ENCODE measurements around the gene DGKB. TPM values are rescaled to one million over a fixed set of nuclear protein-coding genes. Genes with fewer than 3 reads are reported as not detected.

DGKB gene
- total RNA-seq, 5 donors from 2014 or later (not counting 1 experiment from before 2014, with no cell fraction given), result not detected

DNA sequence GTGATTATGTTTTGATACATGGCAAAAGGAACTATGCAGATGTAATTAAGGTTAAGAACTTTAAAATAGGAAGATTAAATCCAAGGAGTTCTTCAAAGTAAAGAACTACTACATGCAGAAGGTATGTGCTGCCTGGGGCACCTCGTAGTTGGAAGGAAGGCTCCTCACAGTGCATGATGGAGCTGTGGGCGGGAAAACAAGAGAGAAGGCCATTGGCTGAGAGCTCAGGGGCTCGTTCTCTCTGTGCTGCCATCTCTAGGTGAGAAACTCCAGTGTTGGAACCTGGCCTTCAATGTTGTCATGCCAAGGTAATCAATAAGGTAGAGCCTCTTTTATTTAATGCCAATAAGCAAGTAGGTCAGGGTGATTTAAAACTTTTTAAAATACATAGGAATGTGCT, 521.7 kb downstream of the DGKB start:
- Mint-ChIP-seq H3K4me1 (peaks cover 0 to under 1% (median 0%) of the 10 kb centered on the region in 3 donors), H3K27me3 (no peaks in the 10 kb centered on the region), H3K9me3 (peaks cover 0 to 4% (median 0%) of the 10 kb centered on the region in 3 donors), H3K4me3 (no peak overlapping the region), H3K27ac (no peak overlapping the region), H3K36me3 (no peaks in the 10 kb centered on the region)
- Histone ChIP-seq H3K27me3 (replicated peaks in 1 of 2; ENCODE audit: control insufficient read depth in 2 of 2, extremely low read depth in 1 of 2, insufficient read depth in 2 of 2, low read length in 1 of 2) (no peaks in the 10 kb centered on the region), H3K36me3 (ENCODE audit: control insufficient read depth in 2 of 2, extremely low read depth in 1 of 2, insufficient read depth in 1 of 2, low read length in 1 of 2) (no peaks in the 10 kb centered on the region), H3K4me1 (ENCODE audit: control insufficient read depth in 1 of 2, extremely low read depth in 1 of 2, insufficient read depth in 2 of 2, low read length in 2 of 2) (no peaks in the 10 kb centered on the region), H3K9me3 (no peaks in the 10 kb centered on the region), H3K27ac (ENCODE audit: low read length) (no peak overlapping the region), H3K4me3 (ENCODE audit: control insufficient read depth in 1 of 2, extremely low read depth in 1 of 2, low read length in 1 of 2) (no peak overlapping the region)
- WGBS (ENCODE audit: insufficient coverage), result 54% methylated on average over 2 of the region's 3 CpGs
- no peak for ATAC-seq (replicated peaks in 1 of 4)
- ChIA-PET POLR2A (no interaction called here), CTCF (no interaction called here)
- no peak for DNase-seq

DNA sequence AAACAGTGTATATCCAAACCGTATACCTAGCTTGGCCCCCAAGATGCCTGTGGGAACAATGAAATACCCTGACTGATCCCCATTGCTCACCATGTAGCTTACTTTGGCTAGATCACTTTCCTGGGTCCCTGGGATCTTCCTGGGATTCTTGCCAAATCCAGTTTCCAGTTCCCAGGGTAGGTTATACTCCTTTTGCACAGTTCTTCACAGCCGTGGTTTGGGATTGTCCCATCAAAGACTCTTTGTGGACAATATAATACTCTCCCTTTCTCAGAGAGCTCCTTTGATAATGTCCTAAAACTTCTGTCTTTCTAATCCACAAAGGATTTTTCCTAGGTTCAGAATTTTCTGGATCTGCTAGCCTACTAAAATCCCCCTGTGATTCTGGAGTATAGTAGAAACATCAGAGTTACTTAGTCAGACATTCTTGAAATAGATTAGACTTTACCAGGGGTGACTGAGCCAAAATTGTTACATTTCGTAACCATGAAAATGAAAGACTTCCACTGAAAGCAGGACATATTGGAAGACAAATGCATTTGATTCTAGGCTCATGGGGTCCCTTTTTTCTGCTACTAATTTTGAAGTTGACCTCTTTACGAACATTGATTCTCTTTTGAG, 524.8 kb downstream of the DGKB start:
- H3K36me3 Mint-ChIP-seq, result no peaks in the 10 kb centered on the region
- no peak for DNase-seq

DNA sequence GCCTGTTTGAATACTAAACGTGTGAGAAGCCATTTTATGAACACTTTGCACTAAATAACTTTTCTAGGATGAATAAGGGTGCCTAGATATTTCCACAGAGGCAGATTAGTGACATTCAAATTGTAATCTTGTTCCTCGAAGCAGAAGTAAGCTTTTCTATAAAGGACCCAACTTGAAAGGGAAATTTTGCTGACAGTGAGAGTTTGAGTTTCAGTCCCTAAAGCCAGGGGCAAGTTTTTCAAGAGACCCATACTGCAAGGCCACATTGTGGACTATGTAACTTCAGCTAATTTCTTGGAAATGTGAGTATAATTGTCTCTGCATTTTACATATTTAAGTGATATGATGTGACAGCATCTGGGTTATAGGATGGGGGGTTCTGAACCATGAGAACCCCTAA, 525.8 kb downstream of the DGKB start:
- H3K27ac Mint-ChIP-seq, result no peak overlapping the region
- CTCF ChIA-PET, result no interaction called here
- no peak for ATAC-seq (replicated peaks in 1 of 4)

More for the DNA sequence above, 524.8 kb downstream of the DGKB start:
- Histone ChIP-seq H3K4me1 (ENCODE audit: control insufficient read depth in 1 of 2, extremely low read depth in 1 of 2, insufficient read depth in 2 of 2, low read length in 2 of 2) (no peaks in the 10 kb centered on the region), H3K4me3 (ENCODE audit: control insufficient read depth in 1 of 2, extremely low read depth in 1 of 2, low read length in 1 of 2) (no peak overlapping the region), H3K27me3 (replicated peaks in 1 of 2; ENCODE audit: control insufficient read depth in 2 of 2, extremely low read depth in 1 of 2, insufficient read depth in 2 of 2, low read length in 1 of 2) (no peaks in the 10 kb centered on the region), H3K36me3 (ENCODE audit: control insufficient read depth in 2 of 2, extremely low read depth in 1 of 2, insufficient read depth in 1 of 2, low read length in 1 of 2) (no peaks in the 10 kb centered on the region), H3K9me3 (no peaks in the 10 kb centered on the region), H3K27ac (ENCODE audit: low read length) (no peak overlapping the region)
- H3K4me1 Mint-ChIP-seq, result peaks cover 0 to 10% (median 0%) of the 10 kb centered on the region in 3 donors
- peaks cover 0 to 12% (median 0%) of the 10 kb centered on the region in 3 donors for H3K9me3 Mint-ChIP-seq
- ChIA-PET POLR2A (no interaction called here), CTCF (no interaction called here)
- peaks cover 0 to 1% of the 10 kb centered on the region in 2 donors for H3K27me3 Mint-ChIP-seq
- H3K4me3 Mint-ChIP-seq, result no peak overlapping the region
- 70% methylated on average over 2 of the region's 4 CpGs for WGBS (ENCODE audit: insufficient coverage)
- no peak for ATAC-seq (replicated peaks in 1 of 4)
- no peak overlapping the region for H3K27ac Mint-ChIP-seq

DNA sequence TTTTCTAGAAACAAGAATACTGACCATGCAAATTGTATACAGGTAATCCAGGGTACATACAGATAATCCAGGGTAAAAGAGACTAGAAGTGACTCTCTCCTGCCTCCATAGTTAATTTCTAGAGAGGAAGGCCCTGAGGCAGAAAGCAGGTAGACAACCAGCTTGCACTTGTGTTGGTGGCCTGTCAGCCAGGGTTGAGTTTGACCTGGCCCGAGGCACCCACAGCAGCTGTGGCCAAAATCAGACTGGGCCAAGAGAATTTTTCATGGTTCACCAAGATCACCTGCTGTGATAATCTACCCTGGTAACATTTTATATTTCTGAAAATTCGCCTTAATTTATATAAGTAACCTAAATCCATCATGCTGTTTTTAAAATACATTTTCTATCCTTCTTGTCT, 526.6 kb downstream of the DGKB start:
- peaks cover 0 to 12% (median 0%) of the 10 kb centered on the region in 3 donors for H3K9me3 Mint-ChIP-seq
- Histone ChIP-seq H3K27me3 (replicated peaks in 1 of 2; ENCODE audit: control insufficient read depth in 2 of 2, extremely low read depth in 1 of 2, insufficient read depth in 2 of 2, low read length in 1 of 2) (no peaks in the 10 kb centered on the region), H3K27ac (ENCODE audit: low read length) (no peak overlapping the region), H3K36me3 (ENCODE audit: control insufficient read depth in 2 of 2, extremely low read depth in 1 of 2, insufficient read depth in 1 of 2, low read length in 1 of 2) (no peaks in the 10 kb centered on the region), H3K4me3 (ENCODE audit: control insufficient read depth in 1 of 2, extremely low read depth in 1 of 2, low read length in 1 of 2) (no peak overlapping the region), H3K9me3 (no peaks in the 10 kb centered on the region), H3K4me1 (ENCODE audit: control insufficient read depth in 1 of 2, extremely low read depth in 1 of 2, insufficient read depth in 2 of 2, low read length in 2 of 2) (no peaks in the 10 kb centered on the region)
- ATAC-seq (replicated peaks in 1 of 4), result no peak
- WGBS (ENCODE audit: insufficient coverage), result 82% methylated on average over 2 of the region's 2 CpGs
- ChIA-PET POLR2A (no interaction called here), CTCF (no interaction called here)
- H3K27ac Mint-ChIP-seq, result no peak overlapping the region
- H3K27me3 Mint-ChIP-seq, result peaks cover 0 to 1% of the 10 kb centered on the region in 2 donors
- no peak overlapping the region for H3K4me3 Mint-ChIP-seq
- no peaks in the 10 kb centered on the region for H3K36me3 Mint-ChIP-seq
- H3K4me1 Mint-ChIP-seq, result peaks cover 0 to 10% (median 0%) of the 10 kb centered on the region in 3 donors
- DNase-seq, result no peak

More for the DNA sequence above, 525.8 kb downstream of the DGKB start:
- no CpG with 5 or more reads among the region's 2 CpGs for WGBS (ENCODE audit: insufficient coverage)
- Histone ChIP-seq H3K4me1 (ENCODE audit: control insufficient read depth in 1 of 2, extremely low read depth in 1 of 2, insufficient read depth in 2 of 2, low read length in 2 of 2) (no peaks in the 10 kb centered on the region), H3K4me3 (ENCODE audit: control insufficient read depth in 1 of 2, extremely low read depth in 1 of 2, low read length in 1 of 2) (no peak overlapping the region), H3K9me3 (no peaks in the 10 kb centered on the region), H3K27ac (ENCODE audit: low read length) (no peak overlapping the region), H3K36me3 (ENCODE audit: control insufficient read depth in 2 of 2, extremely low read depth in 1 of 2, insufficient read depth in 1 of 2, low read length in 1 of 2) (no peaks in the 10 kb centered on the region), H3K27me3 (replicated peaks in 1 of 2; ENCODE audit: control insufficient read depth in 2 of 2, extremely low read depth in 1 of 2, insufficient read depth in 2 of 2, low read length in 1 of 2) (no peaks in the 10 kb centered on the region)
- POLR2A ChIA-PET, result no interaction called here
- peaks cover 0 to 10% (median 0%) of the 10 kb centered on the region in 3 donors for H3K4me1 Mint-ChIP-seq
- peaks cover 0 to 12% (median 0%) of the 10 kb centered on the region in 3 donors for H3K9me3 Mint-ChIP-seq
- no peak for DNase-seq
- no peaks in the 10 kb centered on the region for H3K36me3 Mint-ChIP-seq
- H3K4me3 Mint-ChIP-seq, result no peak overlapping the region
- H3K27me3 Mint-ChIP-seq, result peaks cover 0 to 1% of the 10 kb centered on the region in 2 donors

DNA sequence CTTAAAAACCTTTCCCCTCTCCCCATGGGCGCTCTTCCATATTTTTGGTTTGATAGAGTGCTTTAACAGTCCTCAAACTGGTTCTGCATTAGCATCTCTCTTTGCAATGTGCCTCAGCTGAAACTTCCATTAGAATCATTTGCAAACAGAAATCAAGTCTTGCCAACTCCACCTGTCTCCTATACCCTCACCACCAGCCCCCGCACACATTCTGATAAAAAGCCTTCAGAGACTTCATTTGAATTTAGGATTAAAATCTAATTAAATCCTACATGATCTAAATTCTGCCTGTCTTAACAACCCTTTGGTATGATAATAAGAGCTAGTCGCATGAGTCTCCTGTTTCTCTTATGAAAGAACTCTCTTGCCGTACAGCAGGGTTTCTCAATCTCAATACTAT, 528.2 kb downstream of the DGKB start:
- ChIA-PET CTCF (no interaction called here), POLR2A (no interaction called here)
- peaks cover 0 to 1% of the 10 kb centered on the region in 2 donors for H3K27me3 Mint-ChIP-seq
- no peak overlapping the region for H3K27ac ChIP-seq (ENCODE audit: low read length)
- no peak overlapping the region for H3K27ac Mint-ChIP-seq
- H3K4me1 ChIP-seq (ENCODE audit: control insufficient read depth in 1 of 2, extremely low read depth in 1 of 2, insufficient read depth in 2 of 2, low read length in 2 of 2), result no peaks in the 10 kb centered on the region
- no peaks in the 10 kb centered on the region for H3K36me3 Mint-ChIP-seq
- H3K9me3 ChIP-seq, result no peaks in the 10 kb centered on the region
- H3K4me3 Mint-ChIP-seq, result no peak overlapping the region
- H3K27me3 ChIP-seq (replicated peaks in 1 of 2; ENCODE audit: control insufficient read depth in 2 of 2, extremely low read depth in 1 of 2, insufficient read depth in 2 of 2, low read length in 1 of 2), result no peaks in the 10 kb centered on the region
- H3K36me3 ChIP-seq (ENCODE audit: control insufficient read depth in 2 of 2, extremely low read depth in 1 of 2, insufficient read depth in 1 of 2, low read length in 1 of 2), result no peaks in the 10 kb centered on the region
- peaks cover 0 to 10% (median 0%) of the 10 kb centered on the region in 3 donors for H3K4me1 Mint-ChIP-seq
- no peak for DNase-seq
- no peak overlapping the region for H3K4me3 ChIP-seq (ENCODE audit: control insufficient read depth in 1 of 2, extremely low read depth in 1 of 2, low read length in 1 of 2)
- ATAC-seq (replicated peaks in 1 of 4), result no peak
- H3K9me3 Mint-ChIP-seq, result peaks cover 2 to 12% (median 2%) of the 10 kb centered on the region in 3 donors
- no CpG with 5 or more reads among the region's 4 CpGs for WGBS (ENCODE audit: insufficient coverage)

DNA sequence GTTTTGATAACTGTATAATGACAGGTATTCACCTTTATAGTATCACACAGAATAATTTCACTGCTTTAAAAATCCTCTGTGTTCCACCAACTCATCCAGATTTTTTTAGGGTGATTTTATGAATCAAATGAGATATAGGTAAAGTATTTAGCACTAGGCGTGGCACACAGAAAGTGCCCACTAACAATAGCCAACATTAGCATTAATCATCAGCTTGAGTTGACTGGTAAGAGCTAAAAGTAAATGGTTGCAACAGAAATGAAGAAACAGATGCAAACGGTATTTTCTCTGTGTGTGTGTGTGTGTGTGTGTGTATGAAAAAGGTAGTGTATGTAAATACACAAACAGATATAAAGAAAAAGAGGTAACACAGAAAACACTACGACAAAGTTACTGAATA, 534.3 kb downstream of the DGKB start:
- CTCF ChIA-PET, result no interaction called here

More for the DNA sequence above, 534.3 kb downstream of the DGKB start:
- no peak for ATAC-seq (replicated peaks in 1 of 4)
- Histone ChIP-seq H3K27ac (ENCODE audit: low read length) (no peak overlapping the region), H3K36me3 (ENCODE audit: control insufficient read depth in 2 of 2, extremely low read depth in 1 of 2, insufficient read depth in 1 of 2, low read length in 1 of 2) (no peaks in the 10 kb centered on the region), H3K27me3 (replicated peaks in 1 of 2; ENCODE audit: control insufficient read depth in 2 of 2, extremely low read depth in 1 of 2, insufficient read depth in 2 of 2, low read length in 1 of 2) (no peaks in the 10 kb centered on the region), H3K4me3 (ENCODE audit: control insufficient read depth in 1 of 2, extremely low read depth in 1 of 2, low read length in 1 of 2) (no peak overlapping the region), H3K9me3 (no peaks in the 10 kb centered on the region), H3K4me1 (ENCODE audit: control insufficient read depth in 1 of 2, extremely low read depth in 1 of 2, insufficient read depth in 2 of 2, low read length in 2 of 2) (no peaks in the 10 kb centered on the region)
- no peaks in the 10 kb centered on the region for H3K4me1 Mint-ChIP-seq
- no peak overlapping the region for H3K27ac Mint-ChIP-seq
- no peaks in the 10 kb centered on the region for H3K36me3 Mint-ChIP-seq
- H3K4me3 Mint-ChIP-seq, result no peak overlapping the region
- peaks cover 2 to 13% (median 12%) of the 10 kb centered on the region in 3 donors for H3K9me3 Mint-ChIP-seq
- POLR2A ChIA-PET, result no interaction called here
- no CpG with 5 or more reads among the region's 3 CpGs for WGBS (ENCODE audit: insufficient coverage)
- no peak for DNase-seq
- H3K27me3 Mint-ChIP-seq, result no peaks in the 10 kb centered on the region
